NCI-H226 (cell line): ENCODE measurements around the gene OR4F3.
"Not testable (repeated sequence)": the region's sequence is repeated elsewhere in the genome, so short reads cannot be mapped to it uniquely, and the experiment has no call there.

ENCODE experiments used
- DNase-seq: peaks from one replicate; pipeline ENCODE4 v3.0.0-alpha.2; 2015

The OR4F3 gene

GRCh38 chr5:181366968-181367367 is at the start of gene OR4F3:
Gene OR4F3 (plus strand): TSS chr5:181367268.
- not testable (repeated sequence) for DNase-seq
